GM12865 (cell line): Measurements from ENCODE around the gene RIPPLY3.

ENCODE experiments used
- DNase-seq: peaks from one replicate; pipeline ENCODE4 v3.0.0; 2010; ENCODE audit warnings: low read depth
- H3K4me3 ChIP-seq: 2 replicates; pipeline ENCODE4 v1.5.1; 2011; ENCODE audit warnings: mild to moderate bottlenecking, low read depth, low read length, control low read depth
- CTCF ChIP-seq: IDR thresholded peaks from 2 replicates; pipeline ENCODE4 v1.5.1; 2011; ENCODE audit warnings: low read length, control low read depth, low read depth, inconsistent platforms; ENCODE audit not compliant: insufficient read depth; ENCODE audit errors: missing control alignments

RIPPLY3 gene

GRCh38 chr21:36964827-36965719 lies 41.4 kb upstream of the RIPPLY3 start:
- H3K4me3 ChIP-seq, result peak overlapping the region; percentile 93
- no peak for DNase-seq
- no peak for TF ChIP-seq CTCF

- no peak for TF ChIP-seq CTCF
- no peak for DNase-seq
- H3K4me3 ChIP-seq, result peak overlapping the region; percentile 93
Measured at GRCh38 chr21:36965720-36966065, 40.8 kb upstream of the RIPPLY3 start.

- peak within 1 kb of the TSS; percentile 93 for H3K4me3 ChIP-seq
- TF ChIP-seq CTCF, result peak; percentile 39
- DNase-seq, result peak; percentile 89
Measured at GRCh38 chr21:36966066-36966820, 40.3 kb upstream of the RIPPLY3 start, which contains the start of gene HLCS. Gene HLCS (minus strand): TSS chr21:36966669. CDS start chr21:36966638, 31 bp downstream.

GRCh38 chr21:36966821-36967768 lies 39.4 kb upstream of the RIPPLY3 start:
- H3K4me3 ChIP-seq, result peak overlapping the region; percentile 60
- no peak for DNase-seq
- TF ChIP-seq CTCF, result no peak

GRCh38 chr21:36968414-36968813 lies 38.1 kb upstream of the RIPPLY3 start:
- DNase-seq, result no peak

More at GRCh38 chr21:36968414-36968813, 38.1 kb upstream of the RIPPLY3 start:
- no peak for TF ChIP-seq CTCF
- H3K4me3 ChIP-seq, result no peak overlapping the region
